BJ (cell line): ENCODE data around the gene RFPL2. TPM values are rescaled to one million over a fixed set of nuclear protein-coding genes. Genes with fewer than 3 reads are reported as not detected.
"Not testable (repeated sequence)": the region's sequence is repeated elsewhere in the genome, so short reads cannot be mapped to it uniquely, and the experiment has no call there.

Experiments
- CTCF ChIA-PET: fragments of 350-600 bp; formaldehyde crosslinking; extraction: SDS; loops from one replicate; lab custom pipeline; 2021; ENCODE audit warnings: antibody characterized with exemption, inconsistent platforms; lab: Yijun Ruan, JAX
- POLR2A ChIA-PET: fragments of 300-600 bp; sonication (Branson Sonifier 250); formaldehyde crosslinking; extraction: SDS; loops from one replicate; lab custom pipeline; 2021; ENCODE audit warnings: antibody characterized with exemption; lab: Charles Lee
- DNase-seq: peaks from one replicate; pipeline ENCODE4 v3.0.0-alpha.2; 2011; ENCODE audit warnings: low read depth
- H3K27me3 ChIP-seq: 2 replicates; pipeline ENCODE4 v1.6.0; 2011; ENCODE audit warnings: low read length; ENCODE audit not compliant: control insufficient read depth, insufficient read depth
- H3K36me3 ChIP-seq: 2 replicates; pipeline ENCODE4 v1.5.1; 2011; ENCODE audit warnings: low read length; ENCODE audit not compliant: control insufficient read depth, insufficient read depth
- H3K4me3 ChIP-seq: 2 replicates; pipeline ENCODE4 v1.5.1; 2011; ENCODE audit warnings: low read depth, mild to moderate bottlenecking, control low read depth, low read length
- CTCF ChIP-seq: IDR thresholded peaks from 2 replicates; pipeline ENCODE4 v1.5.1; 2011; ENCODE audit warnings: low read depth, mild to moderate bottlenecking, control low read depth, inconsistent platforms, low read length, moderate library complexity; ENCODE audit not compliant: insufficient read depth
- polyA plus RNA-seq: library from polyadenylated mRNA; depleted of rRNA; stranded (reverse); fragments of >200 nt; gene quantifications from 2 replicates; pipeline ENCODE4 v1.2.3, GENCODE V29; 2011

RFPL2 gene
- polyA plus RNA-seq, 1 experiment, result not detected

DNA sequence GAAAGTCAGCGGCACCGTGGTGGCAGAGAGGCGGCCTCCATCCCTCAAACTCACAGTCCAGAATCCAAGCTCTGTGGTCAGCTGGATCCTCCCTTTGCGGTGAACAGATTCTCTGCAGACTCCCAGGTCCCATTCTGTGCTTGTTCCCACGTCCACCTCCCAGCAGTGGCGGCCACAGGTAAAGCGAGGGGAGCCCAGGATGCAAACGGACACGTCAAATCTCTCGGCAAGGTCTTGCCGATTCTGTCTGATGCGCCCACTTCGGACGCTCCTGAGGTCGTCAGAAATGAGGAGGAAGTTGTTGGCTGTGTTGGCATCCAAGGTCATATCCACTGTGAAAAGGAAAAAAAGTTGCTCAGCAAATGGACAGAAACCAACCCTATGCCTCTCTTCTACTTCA, 13.9 kb downstream of the RFPL2 start:
- CTCF ChIA-PET, H3K36me3 ChIP-seq, POLR2A ChIA-PET, H3K27me3 ChIP-seq, DNase-seq, H3K4me3 ChIP-seq: not testable (repeated sequence)

DNA sequence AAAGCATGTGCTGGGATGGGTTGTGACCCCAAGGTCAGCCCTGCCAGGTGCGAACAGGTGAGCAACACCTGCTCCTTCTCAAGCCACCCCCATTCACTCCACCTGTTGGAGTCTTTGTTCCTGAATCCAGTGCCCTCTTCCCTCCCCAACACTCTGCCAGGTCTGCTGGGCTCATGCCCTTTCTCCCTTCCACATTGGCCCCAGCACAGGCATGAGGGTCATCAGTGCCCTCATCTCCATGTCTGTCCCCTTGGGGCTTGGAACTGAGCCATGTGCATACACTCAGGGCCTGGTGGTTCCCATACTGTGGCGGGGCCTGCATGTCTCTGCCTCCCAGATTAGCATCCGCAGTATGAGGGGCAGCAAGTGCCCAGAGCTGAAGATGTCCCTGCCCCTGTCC, 19.1 kb downstream of the RFPL2 start:
- no peaks in the 10 kb centered on the region for H3K36me3 ChIP-seq
- no peaks in the 10 kb centered on the region; the same call in 1 of the 2 replicates for H3K27me3 ChIP-seq
- DNase-seq, result no peak
- no peak for TF ChIP-seq CTCF
- ChIA-PET CTCF (no interaction called here), POLR2A (no interaction called here)
- H3K4me3 ChIP-seq, result no peak overlapping the region

- DNase-seq, result no peak
- POLR2A ChIA-PET, result no interaction called here
- no peak for TF ChIP-seq CTCF
- Histone ChIP-seq H3K36me3 (no peaks in the 10 kb centered on the region), H3K27me3 (no peaks in the 10 kb centered on the region; the same call in 1 of the 2 replicates), H3K4me3 (no peak overlapping the region)
- CTCF ChIA-PET, result no interaction called here
These were observed 21.2 kb downstream of the RFPL2 start for GRCh38 chr22:32183625-32184024.

DNA sequence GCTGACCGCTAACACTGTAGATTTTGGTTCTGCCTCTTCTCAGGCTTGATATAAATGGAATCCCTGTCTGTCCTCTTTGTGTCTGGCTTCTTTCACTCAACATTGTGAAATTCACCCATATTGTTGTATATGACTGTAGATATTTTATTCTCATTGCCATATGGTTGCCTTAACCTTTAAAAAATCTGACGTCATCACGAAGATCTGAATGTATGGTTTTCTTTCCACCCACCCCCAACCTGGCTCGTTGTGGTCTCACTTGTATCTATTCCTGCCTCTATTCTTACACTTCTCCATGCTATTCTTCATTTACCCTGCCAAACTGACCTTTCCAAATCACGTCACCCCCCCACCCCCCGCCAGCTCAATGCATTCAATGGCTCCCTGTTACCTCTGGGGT, 23.8 kb downstream of the RFPL2 start:
- 0 out of 2 replicates have a peak, but pooled peaks cover 2% of the 10 kb centered on the region for H3K27me3 ChIP-seq
- H3K4me3 ChIP-seq, result no peak overlapping the region
- H3K36me3 ChIP-seq, result no peaks in the 10 kb centered on the region
- DNase-seq, result no peak
- ChIA-PET POLR2A (no interaction called here), CTCF (no interaction called here)
- no peak for TF ChIP-seq CTCF

GRCh38 chr22:32177221-32177765, 27.6 kb downstream of the RFPL2 start:
- ChIA-PET CTCF (interaction anchor here (0.6 kb wide), 1 partner anchor 73 kb away, joined by 3 read pairs; no protein-coding TSS in a partner anchor), POLR2A (no interaction called here)
- no peak for DNase-seq
- peaks cover 6% of the 10 kb centered on the region; the same call in 1 of the 2 replicates for H3K27me3 ChIP-seq
- H3K4me3 ChIP-seq, result no peak overlapping the region
- no peak for TF ChIP-seq CTCF
- H3K36me3 ChIP-seq, result no peaks in the 10 kb centered on the region
